Glutamatergic neuron (in vitro differentiated cells): ENCODE results near the gene PPP2R5C. TPM values are rescaled to one million over a fixed set of nuclear protein-coding genes. Genes with fewer than 3 reads are reported as not detected.

ENCODE experiments used
- DNase-seq: peaks from one replicate; pipeline ENCODE4 v3.0.0; 2022
- H3K27ac Mint-ChIP-seq: one replicate; pipeline ENCODE4 v1.8.0; 2020; ENCODE audit warnings: mild to moderate bottlenecking, mixed read lengths, inconsistent platforms; ENCODE audit not compliant: unreplicated experiment
- H3K27me3 Mint-ChIP-seq: one replicate; pipeline ENCODE4 v1.8.0; 2020; ENCODE audit warnings: mild to moderate bottlenecking, moderate library complexity, mixed read lengths, inconsistent platforms; ENCODE audit not compliant: unreplicated experiment
- H3K36me3 Mint-ChIP-seq: one replicate; pipeline ENCODE4 v1.8.0; 2020; ENCODE audit warnings: mild to moderate bottlenecking, mixed read lengths, inconsistent platforms; ENCODE audit not compliant: unreplicated experiment
- H3K4me1 Mint-ChIP-seq: one replicate; pipeline ENCODE4 v1.8.0; 2020; ENCODE audit warnings: mild to moderate bottlenecking, low read depth, mixed read lengths, inconsistent platforms; ENCODE audit not compliant: unreplicated experiment
- H3K4me3 Mint-ChIP-seq: one replicate; pipeline ENCODE4 v1.8.0; 2020; ENCODE audit warnings: mild to moderate bottlenecking, mixed read lengths, inconsistent platforms; ENCODE audit not compliant: unreplicated experiment
- H3K9me3 Mint-ChIP-seq: one replicate; pipeline ENCODE4 v1.8.0; 2020; ENCODE audit warnings: mild to moderate bottlenecking, moderate library complexity, mixed read lengths, inconsistent platforms; ENCODE audit not compliant: unreplicated experiment
- CTCF ChIP-seq: fragments of 200-600 bp; sonication (generic); IDR thresholded peaks from one replicate; pipeline ENCODE4 v1.5.0; 2021; ENCODE audit not compliant: partially characterized antibody, unreplicated experiment
- total RNA-seq: library from RNA; stranded (reverse); fragmentation: NEBNext Ultra II Directional; extraction: Animal tissue kit (Norgen Biotek cat#: 25700); gene quantifications from one replicate; pipeline ENCODE4 v1.2.1, GENCODE V29; 2021; ENCODE audit not compliant: unreplicated experiment

PPP2R5C gene
- total RNA-seq, 1 donor from 2014 or later, result 116 TPM

- peaks cover 24% of the 10 kb centered on the region for H3K27me3 Mint-ChIP-seq
Observed at GRCh38 chr14:101939646-101940170, 178.2 kb downstream of the PPP2R5C start.

GRCh38 chr14:101944451-101944850 is 182.9 kb downstream of the PPP2R5C start:
- no peak overlapping the region for H3K4me3 Mint-ChIP-seq
- peaks cover 4% of the 10 kb centered on the region for H3K4me1 Mint-ChIP-seq
- TF ChIP-seq CTCF, result no peak
- H3K27ac Mint-ChIP-seq, result no peak overlapping the region
- no peak for DNase-seq
- H3K36me3 Mint-ChIP-seq, result no peaks in the 10 kb centered on the region
- peaks cover 14% of the 10 kb centered on the region for H3K9me3 Mint-ChIP-seq
- H3K27me3 Mint-ChIP-seq, result peaks cover 23% of the 10 kb centered on the region

More at GRCh38 chr14:101939646-101940170, 178.2 kb downstream of the PPP2R5C start:
- no peak for TF ChIP-seq CTCF
- no peaks in the 10 kb centered on the region for H3K36me3 Mint-ChIP-seq
- no peaks in the 10 kb centered on the region for H3K9me3 Mint-ChIP-seq
- H3K4me3 Mint-ChIP-seq, result no peak overlapping the region
- no peak for DNase-seq
- H3K4me1 Mint-ChIP-seq, result no peaks in the 10 kb centered on the region
- no peak overlapping the region for H3K27ac Mint-ChIP-seq

- DNase-seq, result no peak
- no peak for TF ChIP-seq CTCF
- H3K27me3 Mint-ChIP-seq, result peaks cover 21% of the 10 kb centered on the region
Observed at GRCh38 chr14:101945171-101945570, 183.7 kb downstream of the PPP2R5C start.

GRCh38 chr14:101947577-101947903 is 186.0 kb downstream of the PPP2R5C start:
- H3K27ac Mint-ChIP-seq, result peak overlapping the region; percentile 99
- peaks cover 15% of the 10 kb centered on the region for H3K9me3 Mint-ChIP-seq
- peaks cover 18% of the 10 kb centered on the region for H3K27me3 Mint-ChIP-seq
- H3K36me3 Mint-ChIP-seq, result no peaks in the 10 kb centered on the region
- H3K4me3 Mint-ChIP-seq, result peak overlapping the region; percentile 97
- no peak for DNase-seq
- no peak for TF ChIP-seq CTCF
- H3K4me1 Mint-ChIP-seq, result peaks cover 6% of the 10 kb centered on the region

More at GRCh38 chr14:101945171-101945570, 183.7 kb downstream of the PPP2R5C start:
- peaks cover 4% of the 10 kb centered on the region for H3K4me1 Mint-ChIP-seq
- H3K27ac Mint-ChIP-seq, result no peak overlapping the region
- peaks cover 15% of the 10 kb centered on the region for H3K9me3 Mint-ChIP-seq
- peak overlapping the region; percentile 5 for H3K4me3 Mint-ChIP-seq
- H3K36me3 Mint-ChIP-seq, result no peaks in the 10 kb centered on the region

GRCh38 chr14:101947904-101948665 is 186.6 kb downstream of the PPP2R5C start:
- Mint-ChIP-seq H3K9me3 (peaks cover 16% of the 10 kb centered on the region), H3K27ac (peak overlapping the region; percentile 99), H3K36me3 (no peaks in the 10 kb centered on the region)

More at GRCh38 chr14:101947904-101948665, 186.6 kb downstream of the PPP2R5C start:
- Mint-ChIP-seq H3K4me1 (peaks cover 10% of the 10 kb centered on the region), H3K4me3 (peak overlapping the region; percentile 97), H3K27me3 (peaks cover 16% of the 10 kb centered on the region)
- no peak for TF ChIP-seq CTCF
- DNase-seq, result peak; percentile 100
